IMR-90 (cell line): ENCODE results near the gene UCKL1. TPM values are rescaled to one million over a fixed set of nuclear protein-coding genes. Genes with fewer than 3 reads are reported as not detected.

ENCODE experiments used
- ATAC-seq: fragments of 200-7000 bp; cut with Tn5 transposase; 2 replicates; pipeline ENCODE4 v1.9.1; 2020; ENCODE audit warnings: low read depth, mild to moderate bottlenecking, moderate library complexity
- BruUV-seq: library from RNA; stranded (reverse); fragments of 400-500 nt; replicated peaks from 2 replicates; lab custom pipeline; 2021; lab: Mats Ljungman, UMichigan
- CTCF ChIA-PET: fragments of 300-600 bp; formaldehyde crosslinking; extraction: SDS; loops from one replicate; lab custom pipeline; 2021; ENCODE audit warnings: antibody characterized with exemption; lab: Yijun Ruan, JAX
- POLR2A ChIA-PET: fragments of 300-600 bp; sonication (Branson Sonifier 250); formaldehyde crosslinking; loops from one replicate; lab custom pipeline; 2022; ENCODE audit warnings: antibody characterized with exemption; ENCODE audit not compliant: unreplicated experiment; lab: Charles Lee
- DNase-seq: peaks from one replicate; pipeline ENCODE4 v3.0.0; 2013
- H2AFZ ChIP-seq: replicated peaks from 2 replicates; pipeline ENCODE3; 2013; ENCODE audit warnings: low read length, mild to moderate bottlenecking; ENCODE audit not compliant: poor library complexity
- H2AK5ac ChIP-seq: 2 replicates; pipeline ENCODE4 v1.6.1; 2013; ENCODE audit warnings: low read depth, low read length, inconsistent platforms
- H2AK9ac ChIP-seq: replicated peaks from 2 replicates; pipeline ENCODE3; 2013; ENCODE audit warnings: mild to moderate bottlenecking, low read depth, low read length, moderate library complexity; ENCODE audit not compliant: poor library complexity
- H2BK120ac ChIP-seq: 2 replicates; pipeline ENCODE4 v1.6.1; 2013; ENCODE audit warnings: low read depth, low read length, inconsistent platforms
- H2BK15ac ChIP-seq: 3 replicates; pipeline ENCODE4 v1.6.1; 2013; ENCODE audit warnings: low read depth, low read length, inconsistent platforms
- H2BK20ac ChIP-seq: 2 replicates; pipeline ENCODE4 v1.6.1; 2013; ENCODE audit warnings: low read depth, mild to moderate bottlenecking, inconsistent platforms, low read length, moderate library complexity
- H2BK5ac ChIP-seq: 2 replicates; pipeline ENCODE4 v1.6.1; 2013; ENCODE audit warnings: mild to moderate bottlenecking, low read depth, low read length, inconsistent platforms; ENCODE audit not compliant: poor library complexity, severe bottlenecking
- H3K14ac ChIP-seq: replicated peaks from 2 replicates; pipeline ENCODE4 v1.6.1; 2013; ENCODE audit warnings: low read depth, low read length, inconsistent platforms
- H3K18ac ChIP-seq: 2 replicates; pipeline ENCODE4 v1.6.1; 2013; ENCODE audit warnings: low read depth, low read length, control low read depth
- H3K23ac ChIP-seq: 2 replicates; pipeline ENCODE4 v1.6.1; 2013; ENCODE audit warnings: low read depth, low read length, inconsistent platforms
- H3K27ac ChIP-seq: 2 replicates; pipeline ENCODE4 v1.5.1; 2013; ENCODE audit warnings: mild to moderate bottlenecking, control low read depth, low read length; ENCODE audit not compliant: insufficient read depth
- H3K27me3 ChIP-seq: 2 replicates; pipeline ENCODE4 v1.6.1; 2013; ENCODE audit warnings: low read length; ENCODE audit not compliant: control insufficient read depth, insufficient read depth
- H3K36me3 ChIP-seq: 2 replicates; pipeline ENCODE4 v1.6.1; 2013; ENCODE audit warnings: low read length, mixed read lengths; ENCODE audit not compliant: control insufficient read depth, insufficient read depth
- H3K4ac ChIP-seq: 2 replicates; pipeline ENCODE4 v1.6.1; 2013; ENCODE audit warnings: low read depth, low read length, inconsistent platforms
- H3K4me1 ChIP-seq: 2 replicates; pipeline ENCODE4 v1.6.1; 2013; ENCODE audit warnings: low read length, mixed read lengths; ENCODE audit not compliant: control insufficient read depth, insufficient read depth
- H3K4me2 ChIP-seq: 2 replicates; pipeline ENCODE4 v1.6.1; 2013; ENCODE audit warnings: low read depth, mild to moderate bottlenecking, control low read depth, low read length, moderate library complexity
- H3K4me3 ChIP-seq: 2 replicates; pipeline ENCODE4 v1.5.1; 2013; ENCODE audit warnings: low read depth, mild to moderate bottlenecking, control low read depth, low read length, moderate library complexity; ENCODE audit not compliant: insufficient read depth
- H3K56ac ChIP-seq: 2 replicates; pipeline ENCODE4 v1.6.1; 2013; ENCODE audit warnings: low read length, inconsistent platforms; ENCODE audit not compliant: insufficient read depth; ENCODE audit errors: extremely low read depth
- H3K79me1 ChIP-seq, 2 experiments: 2 replicates each; pipeline ENCODE4 v1.6.1; 2013; ENCODE audit warnings: low read length in 2 of 2, inconsistent platforms in 1 of 2, low read depth in 1 of 2
- H3K9ac ChIP-seq: 2 replicates; pipeline ENCODE4 v1.6.1; 2013; ENCODE audit warnings: low read depth, low read length, control low read depth
- H3K9me1 ChIP-seq: 2 replicates; pipeline ENCODE4 v1.6.1; 2013; ENCODE audit warnings: low read length, inconsistent platforms; ENCODE audit not compliant: insufficient read depth
- H3K9me3 ChIP-seq: 2 replicates; pipeline ENCODE4 v1.6.1; 2013; ENCODE audit warnings: low read length; ENCODE audit not compliant: control insufficient read depth, insufficient read depth
- H4K20me1 ChIP-seq: 2 replicates; pipeline ENCODE4 v1.6.1; 2013; ENCODE audit warnings: low read length, inconsistent platforms; ENCODE audit not compliant: insufficient read depth
- H4K5ac ChIP-seq: 2 replicates; pipeline ENCODE4 v1.6.1; 2013; ENCODE audit warnings: mild to moderate bottlenecking, low read depth, low read length, control low read depth
- H4K8ac ChIP-seq, 2 experiments: 2 replicates each; pipeline ENCODE4 v1.6.1; 2013; ENCODE audit warnings: low read depth in 2 of 2, low read length in 2 of 2, control low read depth in 1 of 2, inconsistent platforms in 1 of 2
- H4K91ac ChIP-seq: 2 replicates; pipeline ENCODE4 v1.6.1; 2013; ENCODE audit warnings: low read depth, low read length, inconsistent platforms; ENCODE audit not compliant: insufficient read depth
- CEBPB ChIP-seq: IDR thresholded peaks from 2 replicates; pipeline ENCODE4 v1.6.1; 2012; ENCODE audit warnings: low read depth, low read length, improper control_type of control experiment
- CHD1 ChIP-seq: IDR thresholded peaks from 2 replicates; pipeline ENCODE4 v1.6.1; 2012; ENCODE audit warnings: low read depth, low read length, improper control_type of control experiment
- ELK1 ChIP-seq: fragments of 150-350 bp; IDR thresholded peaks from 2 replicates; pipeline ENCODE4 v1.6.1; 2016; ENCODE audit warnings: low read depth, mild to moderate bottlenecking, low read length, moderate library complexity, borderline replicate concordance
- FOS ChIP-seq: fragments of 150-350 bp; IDR thresholded peaks from 2 replicates; pipeline ENCODE4 v1.6.1; 2016; ENCODE audit warnings: low read depth, low read length
- MAFK ChIP-seq: IDR thresholded peaks from 2 replicates; pipeline ENCODE4 v1.6.1; 2012; ENCODE audit warnings: low read depth, low read length, improper control_type of control experiment
- MAZ ChIP-seq: IDR thresholded peaks from 2 replicates; pipeline ENCODE4 v1.6.1; 2012; ENCODE audit warnings: low read depth, mild to moderate bottlenecking, low read length, improper control_type of control experiment, moderate library complexity, borderline replicate concordance
- MXI1 ChIP-seq: IDR thresholded peaks from 2 replicates; pipeline ENCODE4 v1.6.1; 2012; ENCODE audit warnings: low read depth, mild to moderate bottlenecking, low read length, moderate library complexity, borderline replicate concordance
- NFE2L2 ChIP-seq: fragments of 150-350 bp; IDR thresholded peaks from 2 replicates; pipeline ENCODE4 v1.6.1; 2016; ENCODE audit warnings: low read depth, mild to moderate bottlenecking, low read length
- POLR2A ChIP-seq: IDR thresholded peaks from 2 replicates; pipeline ENCODE4 v1.6.1; 2012; ENCODE audit warnings: mild to moderate bottlenecking, low read depth, low read length
- RAD21 ChIP-seq: IDR thresholded peaks from 2 replicates; pipeline ENCODE4 v1.6.1; 2012; ENCODE audit warnings: low read length, improper control_type of control experiment
- RCOR1 ChIP-seq: IDR thresholded peaks from 2 replicates; pipeline ENCODE4 v1.6.1; 2012; ENCODE audit warnings: mild to moderate bottlenecking, low read length, improper control_type of control experiment; ENCODE audit not compliant: insufficient replicate concordance
- RFX5 ChIP-seq: IDR thresholded peaks from 2 replicates; pipeline ENCODE4 v1.8.0; 2012; ENCODE audit warnings: low read depth, mild to moderate bottlenecking, low read length, moderate library complexity
- SMC3 ChIP-seq: fragments of 150-350 bp; IDR thresholded peaks from 2 replicates; pipeline ENCODE4 v1.6.1; 2016; ENCODE audit warnings: low read depth, mild to moderate bottlenecking, antibody characterized with exemption, low read length, moderate library complexity
- USF2 ChIP-seq: fragments of 150-350 bp; IDR thresholded peaks from 2 replicates; pipeline ENCODE4 v1.6.1; 2017; ENCODE audit warnings: mild to moderate bottlenecking, antibody characterized with exemption, low read length, low read depth
- WGBS, 2 experiments: methylation state at CpG; one replicate each; pipeline versions ENCODE4 v1.1.5 to v1.1.7; 2013; ENCODE audit warnings: missing lambda C conversion rate in 2 of 2; ENCODE audit not compliant: insufficient read length in 1 of 2; ENCODE audit errors: extremely low coverage in 2 of 2; 5-methylcytosine and 5-hydroxymethylcytosine counted together
- dilution Hi-C: fragments of 300-500 bp; cut with HindIII; formaldehyde crosslinking; loops from one replicate; pipeline ENCODE4 v1.14.3; 2018; ENCODE audit warnings: low sequenced_read_pairs; ENCODE audit not compliant: unreplicated experiment
- in situ Hi-C: fragments of 300-500 bp; cut with MboI; formaldehyde crosslinking; loops from 3 replicates; pipeline ENCODE4 v1.14.3; 2019; ENCODE audit warnings: low sequenced_read_pairs, inconsistent platforms, mixed read lengths
- intact Hi-C: fragments of 100-400 bp; cut with micrococcal nuclease; formaldehyde crosslinking; loops from 2 replicates; pipeline ENCODE4 v1.10.0; 2022
- polyA plus RNA-seq, 3 experiments: library from polyadenylated mRNA; depleted of rRNA; stranded (reverse); fragments of >200 nt; gene quantifications; 2 replicates each; pipeline ENCODE4 v1.2.3, GENCODE V29; 2012; ENCODE audit warnings: low replicate concordance in 1 of 3
- total RNA-seq: library from RNA; depleted of rRNA; stranded (reverse); fragments of >200 nt; gene quantifications from 2 replicates; pipeline ENCODE4 v1.2.3, GENCODE V29; 2012

The UCKL1 gene
- total and polyA plus RNA-seq, 2 of the 4 experiments (the other 2 are of a cell fraction) = 16.7 to 54.7 TPM

GRCh38 chr20:63920226-63920625 is 36.0 kb downstream of the UCKL1 start:
- DNase-seq (no peak), ATAC-seq (no peak)
- H4K8ac ChIP-seq = no peak overlapping the region
- H2AK5ac ChIP-seq = no peak overlapping the region
- dilution Hi-C loops = no loop called here
- no peak overlapping the region for H3K4ac ChIP-seq
- no peak overlapping the region for H2BK5ac ChIP-seq
- H3K27ac ChIP-seq = no peak overlapping the region
- H3K9me1 ChIP-seq = no peaks in the 10 kb centered on the region
- no peaks in the 10 kb centered on the region for H3K27me3 ChIP-seq
- no peak overlapping the region for H3K4me3 ChIP-seq
- H3K9me3 ChIP-seq = 0 out of 2 replicates have a peak, but pooled peaks cover 2% of the 10 kb centered on the region
- ChIA-PET POLR2A (no interaction called here), CTCF (no interaction called here)
- H3K79me1 ChIP-seq = peaks cover 15 to 61% of the 10 kb centered on the region in 2 experiments
- no peak overlapping the region for H4K5ac ChIP-seq
- H3K9ac ChIP-seq = no peak overlapping the region
- no peak overlapping the region for H3K56ac ChIP-seq
- no peak overlapping the region for H3K4me2 ChIP-seq
- no peak overlapping the region for H3K14ac ChIP-seq
- TF ChIP-seq ELK1 = no peak
- no peak for TF ChIP-seq SMC3
- no peak for TF ChIP-seq USF2
- TF ChIP-seq MAZ = no peak
- TF ChIP-seq CEBPB = no peak
- no peak for TF ChIP-seq CHD1
- TF ChIP-seq RCOR1 = no peak
- TF ChIP-seq NFE2L2 = no peak
- no peak for TF ChIP-seq MAFK
- no peak for TF ChIP-seq POLR2A
- TF ChIP-seq RAD21 = no peak
- no peak for TF ChIP-seq RFX5
- TF ChIP-seq MXI1 = no peak
- no peak for TF ChIP-seq FOS
- no peak overlapping the region for H2AFZ ChIP-seq
- peaks cover 58% of the 10 kb centered on the region for H4K20me1 ChIP-seq
- H2BK120ac ChIP-seq = no peak overlapping the region
- in situ Hi-C loops = no loop called here
- H2AK9ac ChIP-seq = no peak overlapping the region
- no peak overlapping the region for H3K23ac ChIP-seq
- H2BK20ac ChIP-seq = no peak overlapping the region
- H3K18ac ChIP-seq = no peak overlapping the region
- H3K4me1 ChIP-seq = no peaks in the 10 kb centered on the region
- BruUV-seq = no TSS peak
- WGBS, 2 experiments = 95% methylated on average over 10 of the region's 23 CpGs; no CpG with 5 or more reads in 1 of the 2 experiments
- H2BK15ac ChIP-seq = no peak overlapping the region
- H3K36me3 ChIP-seq = peaks cover 11% of the 10 kb centered on the region
- intact Hi-C loops = no loop called here
- no peak overlapping the region for H4K91ac ChIP-seq
